HL-60 (cell line): Measurements from ENCODE around the gene RHEBL1.
A peak's percentile ranks its signal among the peaks of the same experiment; 100 is the strongest.

Source experiments
- DNase-seq, 2 experiments: peaks; one replicate each; pipeline ENCODE4 v3.0.0-alpha.2; 2010 to 2020; ENCODE audit warnings: low read depth in 1 of 2, low spot score in 1 of 2
- H3K27ac ChIP-seq: fragments of 250-450 bp; sonication (Bioruptor Pico); replicated peaks from 2 replicates; pipeline ENCODE4 v1.5.1; 2020; ENCODE audit warnings: mild to moderate bottlenecking, moderate library complexity
- H3K27me3 ChIP-seq: fragments of 250-450 bp; sonication (Bioruptor Pico); 2 replicates; pipeline ENCODE4 v1.5.1; 2021; ENCODE audit warnings: mild to moderate bottlenecking, moderate library complexity; ENCODE audit not compliant: insufficient read depth, poor library complexity, severe bottlenecking
- H3K4me3 ChIP-seq: replicated peaks from 2 replicates; pipeline ENCODE4 v1.5.1; 2011; ENCODE audit warnings: mild to moderate bottlenecking, control low read depth, low read length; ENCODE audit not compliant: insufficient read depth
- GABPA ChIP-seq: IDR thresholded peaks from 2 replicates; pipeline ENCODE4 v1.6.1; 2012; ENCODE audit warnings: low read depth
- POLR2AphosphoS5 ChIP-seq: IDR thresholded peaks from 2 replicates; pipeline ENCODE4 v1.6.1; 2012; ENCODE audit warnings: low read depth
- SPI1 ChIP-seq: IDR thresholded peaks from 2 replicates; pipeline ENCODE4 v1.6.1; 2012; ENCODE audit warnings: low read depth, mild to moderate bottlenecking, borderline replicate concordance
- TF ChIP-seq, protein P1 (sequence below): IDR thresholded peaks from one replicate; pipeline ENCODE4 v1.5.1; 2011; ENCODE audit warnings: low read length, control low read depth, inconsistent platforms; ENCODE audit not compliant: insufficient read depth
- TF ChIP-seq, protein P2 (sequence below): IDR thresholded peaks from 2 replicates; pipeline ENCODE4 v1.6.1; 2012; ENCODE audit warnings: low read depth; ENCODE audit not compliant: insufficient replicate concordance

The RHEBL1 gene

DNA sequence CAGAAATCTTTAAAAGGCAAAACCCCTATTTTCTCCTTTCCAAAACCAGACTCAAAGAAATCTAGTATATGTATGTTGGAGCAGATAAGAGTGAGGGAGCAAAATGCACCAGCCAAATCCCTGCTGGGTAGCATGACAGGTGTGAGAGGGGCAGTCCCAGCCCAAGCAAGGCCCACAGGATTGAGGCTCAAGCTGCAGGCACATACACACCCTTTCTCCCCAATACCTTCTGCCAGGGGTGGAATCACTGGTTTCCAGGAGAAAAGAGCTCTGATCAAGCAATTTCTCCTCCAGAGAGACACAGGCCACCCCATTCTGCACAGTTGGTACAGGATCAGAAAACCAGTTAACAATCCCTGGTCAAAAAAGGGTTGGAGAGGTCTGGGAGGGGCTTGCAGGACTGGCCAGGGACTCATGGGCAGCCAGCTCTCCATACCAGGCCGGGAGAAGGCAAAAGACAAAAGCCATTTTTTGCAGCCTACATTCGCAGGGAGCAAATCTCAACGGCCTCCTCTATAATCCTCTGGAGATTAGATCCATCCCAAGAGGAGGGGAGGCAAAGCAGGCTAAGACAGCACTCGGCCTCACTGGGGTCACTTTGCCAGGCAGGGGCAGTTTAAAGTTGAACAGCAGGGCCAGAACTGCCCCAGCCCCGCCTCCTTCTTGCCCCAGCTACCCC is 11.3 kb downstream of the RHEBL1 start:
- DNase-seq, result peak in 1 of 2 experiments; percentile 21
- Histone ChIP-seq H3K27ac (peak overlapping the region; percentile 100), H3K4me3 (peak overlapping the region; percentile 71), H3K27me3 (no peaks in the 10 kb centered on the region)
- TF ChIP-seq GABPA, result no peak
- TF ChIP-seq, protein P1, sequence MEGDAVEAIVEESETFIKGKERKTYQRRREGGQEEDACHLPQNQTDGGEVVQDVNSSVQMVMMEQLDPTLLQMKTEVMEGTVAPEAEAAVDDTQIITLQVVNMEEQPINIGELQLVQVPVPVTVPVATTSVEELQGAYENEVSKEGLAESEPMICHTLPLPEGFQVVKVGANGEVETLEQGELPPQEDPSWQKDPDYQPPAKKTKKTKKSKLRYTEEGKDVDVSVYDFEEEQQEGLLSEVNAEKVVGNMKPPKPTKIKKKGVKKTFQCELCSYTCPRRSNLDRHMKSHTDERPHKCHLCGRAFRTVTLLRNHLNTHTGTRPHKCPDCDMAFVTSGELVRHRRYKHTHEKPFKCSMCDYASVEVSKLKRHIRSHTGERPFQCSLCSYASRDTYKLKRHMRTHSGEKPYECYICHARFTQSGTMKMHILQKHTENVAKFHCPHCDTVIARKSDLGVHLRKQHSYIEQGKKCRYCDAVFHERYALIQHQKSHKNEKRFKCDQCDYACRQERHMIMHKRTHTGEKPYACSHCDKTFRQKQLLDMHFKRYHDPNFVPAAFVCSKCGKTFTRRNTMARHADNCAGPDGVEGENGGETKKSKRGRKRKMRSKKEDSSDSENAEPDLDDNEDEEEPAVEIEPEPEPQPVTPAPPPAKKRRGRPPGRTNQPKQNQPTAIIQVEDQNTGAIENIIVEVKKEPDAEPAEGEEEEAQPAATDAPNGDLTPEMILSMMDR, result no peak

DNA sequence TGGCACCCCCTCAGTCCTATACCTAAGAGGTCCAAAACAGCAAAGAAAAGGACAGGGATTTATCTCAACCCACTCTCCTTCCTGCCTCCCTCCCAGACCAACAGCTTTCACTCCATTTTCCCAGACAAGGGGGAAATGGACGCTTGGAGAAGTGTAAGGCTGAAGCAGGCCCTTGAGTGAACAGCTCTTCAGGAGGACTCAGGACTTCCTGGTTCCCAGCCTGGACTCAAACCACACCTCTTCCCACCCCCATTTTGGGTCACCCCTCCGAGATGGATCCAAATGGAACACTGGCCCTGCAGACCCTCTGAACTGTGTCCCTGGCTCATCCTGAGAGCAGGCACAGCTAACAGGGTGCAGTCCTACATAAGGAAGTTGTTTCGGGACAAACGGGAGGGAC is 11.9 kb downstream of the RHEBL1 start:
- Histone ChIP-seq H3K4me3 (peak overlapping the region; percentile 71), H3K27ac (peak overlapping the region; percentile 100), H3K27me3 (no peaks in the 10 kb centered on the region)
- peak in 1 of 2 experiments; percentile 47 for DNase-seq
- TF ChIP-seq SPI1 (no peak), POLR2AphosphoS5 (no peak), GABPA (no peak)
- TF ChIP-seq, protein P2, sequence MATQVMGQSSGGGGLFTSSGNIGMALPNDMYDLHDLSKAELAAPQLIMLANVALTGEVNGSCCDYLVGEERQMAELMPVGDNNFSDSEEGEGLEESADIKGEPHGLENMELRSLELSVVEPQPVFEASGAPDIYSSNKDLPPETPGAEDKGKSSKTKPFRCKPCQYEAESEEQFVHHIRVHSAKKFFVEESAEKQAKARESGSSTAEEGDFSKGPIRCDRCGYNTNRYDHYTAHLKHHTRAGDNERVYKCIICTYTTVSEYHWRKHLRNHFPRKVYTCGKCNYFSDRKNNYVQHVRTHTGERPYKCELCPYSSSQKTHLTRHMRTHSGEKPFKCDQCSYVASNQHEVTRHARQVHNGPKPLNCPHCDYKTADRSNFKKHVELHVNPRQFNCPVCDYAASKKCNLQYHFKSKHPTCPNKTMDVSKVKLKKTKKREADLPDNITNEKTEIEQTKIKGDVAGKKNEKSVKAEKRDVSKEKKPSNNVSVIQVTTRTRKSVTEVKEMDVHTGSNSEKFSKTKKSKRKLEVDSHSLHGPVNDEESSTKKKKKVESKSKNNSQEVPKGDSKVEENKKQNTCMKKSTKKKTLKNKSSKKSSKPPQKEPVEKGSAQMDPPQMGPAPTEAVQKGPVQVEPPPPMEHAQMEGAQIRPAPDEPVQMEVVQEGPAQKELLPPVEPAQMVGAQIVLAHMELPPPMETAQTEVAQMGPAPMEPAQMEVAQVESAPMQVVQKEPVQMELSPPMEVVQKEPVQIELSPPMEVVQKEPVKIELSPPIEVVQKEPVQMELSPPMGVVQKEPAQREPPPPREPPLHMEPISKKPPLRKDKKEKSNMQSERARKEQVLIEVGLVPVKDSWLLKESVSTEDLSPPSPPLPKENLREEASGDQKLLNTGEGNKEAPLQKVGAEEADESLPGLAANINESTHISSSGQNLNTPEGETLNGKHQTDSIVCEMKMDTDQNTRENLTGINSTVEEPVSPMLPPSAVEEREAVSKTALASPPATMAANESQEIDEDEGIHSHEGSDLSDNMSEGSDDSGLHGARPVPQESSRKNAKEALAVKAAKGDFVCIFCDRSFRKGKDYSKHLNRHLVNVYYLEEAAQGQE, result no peak
- TF ChIP-seq, protein P1, result no peak

DNA sequence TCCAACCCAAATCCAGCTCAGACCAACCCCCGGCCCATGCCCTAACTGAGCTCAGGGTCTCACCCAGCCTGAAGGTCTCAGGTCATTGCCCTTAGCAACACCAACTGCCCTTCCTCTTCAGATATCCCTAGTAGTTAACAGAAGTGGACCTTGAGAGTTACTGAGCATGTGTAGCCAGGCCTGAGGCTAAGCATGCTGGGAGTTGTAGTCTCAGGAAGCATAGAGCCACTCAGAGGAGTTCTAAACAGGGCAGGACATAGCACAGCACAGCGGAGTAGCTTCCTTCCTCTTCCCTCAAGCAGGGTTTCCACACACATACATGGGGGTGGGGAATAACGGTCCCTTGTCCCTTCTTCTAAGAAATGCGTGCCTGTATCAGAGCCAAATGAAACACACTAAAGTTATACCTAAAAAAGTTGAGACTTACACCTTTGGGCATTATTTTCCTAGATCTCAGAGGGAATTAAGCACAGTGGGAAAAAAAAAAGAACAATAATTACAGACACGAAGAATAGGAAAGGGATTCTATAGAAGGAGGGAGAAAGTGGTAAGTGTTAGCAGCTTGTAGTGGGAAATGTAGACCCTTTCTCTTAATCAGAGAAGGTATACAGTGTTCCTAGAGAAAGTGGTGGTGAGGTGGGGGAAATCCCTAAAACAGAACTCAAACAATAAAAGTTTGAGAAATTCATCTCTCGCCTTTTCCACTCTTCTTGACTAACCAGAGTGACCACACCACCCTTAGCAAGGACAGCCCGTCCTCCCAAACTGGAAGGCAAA is 13.6 kb downstream of the RHEBL1 start:
- TF ChIP-seq, protein P1, result no peak
- TF ChIP-seq, protein P2, result no peak
- TF ChIP-seq GABPA (peak; percentile 75), SPI1 (peak; percentile 65; the same call in 1 of the 2 replicates), POLR2AphosphoS5 (peak; percentile 74)
- Histone ChIP-seq H3K27me3 (no peaks in the 10 kb centered on the region), H3K27ac (peak overlapping the region; percentile 100), H3K4me3 (peak overlapping the region; percentile 71)
- peak; percentile 93 to 96 for DNase-seq
